K562 treated with DMSO at 1 percent for 4 hours (cell line): ENCODE measurements around the gene LY9. TPM values are rescaled to one million over a fixed set of nuclear protein-coding genes. Genes with fewer than 3 reads are reported as not detected.

ENCODE experiments used
- total RNA-seq: library from RNA; unstranded; fragments of 300-600 nt; gene quantifications from 2 replicates; pipeline ENCODE4 v1.2.3, GENCODE V29; 2022; ENCODE audit not compliant: insufficient read depth

Gene LY9
- total RNA-seq: not detected in 2 replicates

GRCh38 chr1:160795951-160796383, at the start of gene LY9:
TSS of gene LY9 (plus strand) at chr1:160796174. CDS start at chr1:160796188, 14 bp downstream.

GRCh38 chr1:160862203-160863060, 66.5 kb downstream of the LY9 start, which contains the start of gene CD244:
TSS of gene CD244 (minus strand) at chr1:160862887. CDS start at chr1:160862677, 210 bp downstream.

Other genes starting within 250 kb of the LY9 start
- 3.0 and 5.0 TPM in 2 replicates for gene CD84, start 216.7 kb upstream of the LY9 start, total RNA-seq
- 0.59 and 0.71 TPM in 2 replicates for gene SLAMF1, start 149.1 kb upstream of the LY9 start, total RNA-seq
- gene CD48, start 84.4 kb upstream of the LY9 start, total RNA-seq: not detected in 2 replicates
- 0.23 TPM in 1 of 2 replicates, not detected in the other for gene SLAMF7, start 56.9 kb upstream of the LY9 start, total RNA-seq
- not detected in 2 replicates for gene CD244, start 66.7 kb downstream of the LY9 start, total RNA-seq
- not detected in 2 replicates for gene ITLN1, start 89.0 kb downstream of the LY9 start, total RNA-seq
- gene ITLN2, start 158.6 kb downstream of the LY9 start, total RNA-seq: not detected in 2 replicates
- 44.0 and 45.4 TPM in 2 replicates for gene F11R, start 225.0 kb downstream of the LY9 start, total RNA-seq
- not detected in 2 replicates for gene TSTD1, start 242.8 kb downstream of the LY9 start, total RNA-seq
- gene USF1, start 249.8 kb downstream of the LY9 start, total RNA-seq: 53.7 and 57.3 TPM in 2 replicates